NB4 (cell line): ENCODE results near the gene DOK7.

ENCODE experiments used
- DNase-seq: peaks from one replicate; pipeline ENCODE4 v3.0.0; 2010; ENCODE audit warnings: low read depth
- H3K4me3 ChIP-seq: one replicate; pipeline ENCODE4 v1.5.1; 2011; ENCODE audit warnings: mild to moderate bottlenecking, low read depth, low read length, moderate library complexity
- CTCF ChIP-seq: IDR thresholded peaks from one replicate; pipeline ENCODE4 v1.5.1; 2012; ENCODE audit warnings: low read depth, low read length
- MAX ChIP-seq: IDR thresholded peaks from 2 replicates; pipeline ENCODE4 v1.6.1; 2011; ENCODE audit warnings: low read depth, low read length
- MYC ChIP-seq: IDR thresholded peaks from 2 replicates; pipeline ENCODE4 v1.6.1; 2011; ENCODE audit warnings: low read depth, low read length
- POLR2A ChIP-seq: IDR thresholded peaks from 2 replicates; pipeline ENCODE4 v1.6.1; 2011; ENCODE audit warnings: mild to moderate bottlenecking; ENCODE audit not compliant: insufficient read length; ENCODE audit errors: extremely low read depth

DOK7 gene

GRCh38 chr4:3475713-3476260 lies 12.7 kb downstream of the DOK7 start:
- DNase-seq, result no peak
- TF ChIP-seq POLR2A (no peak), MAX (no peak), CTCF (no peak), MYC (no peak)

GRCh38 chr4:3476341-3476747 lies 13.2 kb downstream of the DOK7 start:
- H3K4me3 ChIP-seq, result no peak overlapping the region
- no peak for DNase-seq
- TF ChIP-seq MYC (no peak), POLR2A (no peak)

More at GRCh38 chr4:3475713-3476260, 12.7 kb downstream of the DOK7 start:
- H3K4me3 ChIP-seq, result no peak overlapping the region

- no peak for DNase-seq
Observed at GRCh38 chr4:3476936-3477749, 14.0 kb downstream of the DOK7 start.

GRCh38 chr4:3477750-3478430 lies 14.8 kb downstream of the DOK7 start:
- TF ChIP-seq POLR2A (no peak), MYC (no peak), CTCF (no peak), MAX (no peak)
- H3K4me3 ChIP-seq, result no peak overlapping the region
- DNase-seq, result no peak

More at GRCh38 chr4:3476936-3477749, 14.0 kb downstream of the DOK7 start:
- H3K4me3 ChIP-seq, result no peak overlapping the region
- no peak for TF ChIP-seq MAX

- H3K4me3 ChIP-seq, result no peak overlapping the region
- DNase-seq, result no peak
- no peak for TF ChIP-seq CTCF
- no peak for TF ChIP-seq MAX
- no peak for TF ChIP-seq POLR2A
- TF ChIP-seq MYC, result no peak
Observed at GRCh38 chr4:3478446-3479357, 15.6 kb downstream of the DOK7 start.

GRCh38 chr4:3479358-3480101 lies 16.4 kb downstream of the DOK7 start:
- TF ChIP-seq MYC (no peak), CTCF (no peak), MAX (no peak), POLR2A (no peak)
- no peak for DNase-seq
- H3K4me3 ChIP-seq, result no peak overlapping the region
